Subcutaneous abdominal adipose tissue (tissue), 5 donors: ENCODE results near the gene USP17L24.
"Not testable (repeated sequence)": the region's sequence is repeated elsewhere in the genome, so short reads cannot be mapped to it uniquely, and the experiment has no call there.

ENCODE experiments used
- H3K27ac ChIP-seq: one replicate; pipeline ENCODE4 v1.7.0; 2013; ENCODE audit warnings: low read depth, mild to moderate bottlenecking, inconsistent platforms, low read length, moderate library complexity
- H3K27me3 ChIP-seq, 5 donors: one replicate each; pipeline ENCODE4 v1.7.0; 2013; ENCODE audit warnings: low read length in 5 of 5, inconsistent platforms in 1 of 5; ENCODE audit not compliant: control insufficient read depth in 5 of 5, insufficient read depth in 4 of 5
- H3K36me3 ChIP-seq, 5 donors: one replicate each; pipeline ENCODE4 v1.7.0; 2013; ENCODE audit warnings: low read length in 5 of 5; ENCODE audit not compliant: control insufficient read depth in 5 of 5, insufficient read depth in 5 of 5
- H3K4me1 ChIP-seq, 5 donors: one replicate each; pipeline ENCODE4 v1.7.0; 2013; ENCODE audit warnings: low read length in 5 of 5, mild to moderate bottlenecking in 3 of 5, moderate library complexity in 1 of 5; ENCODE audit not compliant: control insufficient read depth in 5 of 5, insufficient read depth in 5 of 5
- H3K4me3 ChIP-seq, 5 donors: one replicate each; pipeline ENCODE4 v1.7.0; 2013; ENCODE audit warnings: low read length in 5 of 5, low read depth in 1 of 5
- H3K9ac ChIP-seq, 5 donors: one replicate each; pipeline ENCODE4 v1.7.0; 2013; ENCODE audit warnings: low read length in 5 of 5, mild to moderate bottlenecking in 4 of 5, moderate library complexity in 3 of 5
- H3K9me3 ChIP-seq, 5 donors: one replicate each; pipeline ENCODE4 v1.7.0; 2013; ENCODE audit warnings: low read length in 5 of 5; ENCODE audit not compliant: control insufficient read depth in 5 of 5
- donor health status: healthy.
- donor health status: healthy.
- donor health status: healthy.
- donor health status: healthy.
- donor health status: healthy.

Gene USP17L24, protein sequence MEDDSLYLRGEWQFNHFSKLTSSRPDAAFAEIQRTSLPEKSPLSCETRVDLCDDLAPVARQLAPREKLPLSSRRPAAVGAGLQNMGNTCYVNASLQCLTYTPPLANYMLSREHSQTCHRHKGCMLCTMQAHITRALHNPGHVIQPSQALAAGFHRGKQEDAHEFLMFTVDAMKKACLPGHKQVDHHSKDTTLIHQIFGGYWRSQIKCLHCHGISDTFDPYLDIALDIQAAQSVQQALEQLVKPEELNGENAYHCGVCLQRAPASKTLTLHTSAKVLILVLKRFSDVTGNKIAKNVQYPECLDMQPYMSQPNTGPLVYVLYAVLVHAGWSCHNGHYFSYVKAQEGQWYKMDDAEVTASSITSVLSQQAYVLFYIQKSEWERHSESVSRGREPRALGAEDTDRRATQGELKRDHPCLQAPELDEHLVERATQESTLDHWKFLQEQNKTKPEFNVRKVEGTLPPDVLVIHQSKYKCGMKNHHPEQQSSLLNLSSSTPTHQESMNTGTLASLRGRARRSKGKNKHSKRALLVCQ

DNA sequence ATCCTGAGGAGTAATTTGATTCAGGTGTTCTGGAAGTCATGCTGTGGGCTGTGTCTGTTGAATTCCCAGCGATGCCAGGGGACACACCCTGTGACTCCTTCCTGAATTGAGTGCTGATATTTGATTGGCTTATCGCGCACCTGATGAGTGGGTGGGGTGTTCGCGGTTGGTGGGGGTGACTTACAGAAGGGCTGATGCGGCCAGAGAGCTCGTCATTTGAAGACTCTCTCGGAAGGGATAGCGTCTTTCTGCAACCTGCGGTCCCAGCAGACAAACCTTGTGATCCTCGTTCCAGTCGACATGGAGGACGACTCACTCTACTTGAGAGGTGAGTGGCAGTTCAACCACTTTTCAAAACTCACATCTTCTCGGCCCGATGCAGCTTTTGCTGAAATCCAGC is at the start of gene USP17L24:
Gene USP17L24, plus strand, starts transcription at position 301 of the 400 bp plus-strand sequence. Its CDS starts 0 bp downstream, at position 301.
- not testable (repeated sequence) for H3K4me3 ChIP-seq, H3K27ac ChIP-seq, H3K27me3 ChIP-seq, H3K9me3 ChIP-seq, H3K4me1 ChIP-seq, H3K9ac ChIP-seq, H3K36me3 ChIP-seq

DNA sequence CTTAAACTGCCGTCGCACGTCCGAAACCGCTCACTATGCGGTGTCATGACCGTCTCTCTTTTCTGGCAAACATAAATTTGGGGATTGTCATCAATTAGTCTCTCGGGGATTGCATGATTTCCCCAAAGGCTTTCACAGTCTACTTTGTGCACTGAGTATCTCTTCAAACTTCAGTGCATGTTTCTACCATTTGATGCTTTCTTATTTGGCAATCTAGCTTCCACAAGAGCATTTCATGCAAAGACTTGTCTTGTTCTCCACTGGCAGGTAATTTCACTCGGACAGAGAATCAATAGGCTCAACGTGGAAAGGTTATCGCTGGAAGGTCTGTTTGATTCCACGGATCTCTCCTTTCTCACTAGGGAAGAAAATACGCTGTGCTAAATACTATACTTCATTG is 774 bp upstream of the USP17L24 start:
- not testable (repeated sequence) for H3K27ac ChIP-seq, H3K9me3 ChIP-seq, H3K4me3 ChIP-seq, H3K9ac ChIP-seq, H3K4me1 ChIP-seq, H3K27me3 ChIP-seq, H3K36me3 ChIP-seq

DNA sequence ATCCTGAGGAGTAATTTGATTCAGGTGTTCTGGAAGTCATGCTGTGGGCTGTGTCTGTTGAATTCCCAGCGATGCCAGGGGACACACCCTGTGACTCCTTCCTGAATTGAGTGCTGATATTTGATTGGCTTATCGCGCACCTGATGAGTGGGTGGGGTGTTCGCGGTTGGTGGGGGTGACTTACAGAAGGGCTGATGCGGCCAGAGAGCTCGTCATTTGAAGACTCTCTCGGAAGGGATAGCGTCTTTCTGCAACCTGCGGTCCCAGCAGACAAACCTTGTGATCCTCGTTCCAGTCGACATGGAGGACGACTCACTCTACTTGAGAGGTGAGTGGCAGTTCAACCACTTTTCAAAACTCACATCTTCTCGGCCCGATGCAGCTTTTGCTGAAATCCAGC is 4.6 kb downstream of the USP17L24 start, which contains the start of gene USP17L25:
Gene USP17L25, plus strand, starts transcription at position 301 of the 400 bp plus-strand sequence. Its CDS starts 0 bp downstream, at position 301.
- H3K36me3 ChIP-seq, H3K4me3 ChIP-seq, H3K27ac ChIP-seq, H3K27me3 ChIP-seq, H3K4me1 ChIP-seq, H3K9me3 ChIP-seq, H3K9ac ChIP-seq: not testable (repeated sequence)

DNA sequence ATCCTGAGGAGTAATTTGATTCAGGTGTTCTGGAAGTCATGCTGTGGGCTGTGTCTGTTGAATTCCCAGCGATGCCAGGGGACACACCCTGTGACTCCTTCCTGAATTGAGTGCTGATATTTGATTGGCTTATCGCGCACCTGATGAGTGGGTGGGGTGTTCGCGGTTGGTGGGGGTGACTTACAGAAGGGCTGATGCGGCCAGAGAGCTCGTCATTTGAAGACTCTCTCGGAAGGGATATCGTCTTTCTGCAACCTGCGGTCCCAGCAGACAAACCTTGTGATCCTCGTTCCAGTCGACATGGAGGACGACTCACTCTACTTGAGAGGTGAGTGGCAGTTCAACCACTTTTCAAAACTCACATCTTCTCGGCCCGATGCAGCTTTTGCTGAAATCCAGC is 9.4 kb downstream of the USP17L24 start, which contains the start of gene USP17L26:
Gene USP17L26, plus strand, starts transcription at position 301 of the 400 bp plus-strand sequence. Its CDS starts 0 bp downstream, at position 301.
- H3K9ac ChIP-seq, H3K27me3 ChIP-seq, H3K4me3 ChIP-seq, H3K36me3 ChIP-seq, H3K4me1 ChIP-seq, H3K27ac ChIP-seq, H3K9me3 ChIP-seq: not testable (repeated sequence)

DNA sequence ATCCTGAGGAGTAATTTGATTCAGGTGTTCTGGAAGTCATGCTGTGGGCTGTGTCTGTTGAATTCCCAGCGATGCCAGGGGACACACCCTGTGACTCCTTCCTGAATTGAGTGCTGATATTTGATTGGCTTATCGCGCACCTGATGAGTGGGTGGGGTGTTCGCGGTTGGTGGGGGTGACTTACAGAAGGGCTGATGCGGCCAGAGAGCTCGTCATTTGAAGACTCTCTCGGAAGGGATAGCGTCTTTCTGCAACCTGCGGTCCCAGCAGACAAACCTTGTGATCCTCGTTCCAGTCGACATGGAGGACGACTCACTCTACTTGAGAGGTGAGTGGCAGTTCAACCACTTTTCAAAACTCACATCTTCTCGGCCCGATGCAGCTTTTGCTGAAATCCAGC is 14.1 kb downstream of the USP17L24 start, which contains the start of gene USP17L5:
Gene USP17L5, plus strand, starts transcription at position 301 of the 400 bp plus-strand sequence. Its CDS starts 0 bp downstream, at position 301.
- H3K4me1 ChIP-seq, H3K9me3 ChIP-seq, H3K9ac ChIP-seq, H3K4me3 ChIP-seq, H3K27me3 ChIP-seq, H3K36me3 ChIP-seq, H3K27ac ChIP-seq: not testable (repeated sequence)

DNA sequence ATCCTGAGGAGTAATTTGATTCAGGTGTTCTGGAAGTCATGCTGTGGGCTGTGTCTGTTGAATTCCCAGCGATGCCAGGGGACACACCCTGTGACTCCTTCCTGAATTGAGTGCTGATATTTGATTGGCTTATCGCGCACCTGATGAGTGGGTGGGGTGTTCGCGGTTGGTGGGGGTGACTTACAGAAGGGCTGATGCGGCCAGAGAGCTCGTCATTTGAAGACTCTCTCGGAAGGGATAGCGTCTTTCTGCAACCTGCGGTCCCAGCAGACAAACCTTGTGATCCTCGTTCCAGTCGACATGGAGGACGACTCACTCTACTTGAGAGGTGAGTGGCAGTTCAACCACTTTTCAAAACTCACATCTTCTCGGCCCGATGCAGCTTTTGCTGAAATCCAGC is 18.9 kb downstream of the USP17L24 start, which contains the start of gene USP17L27:
Gene USP17L27, plus strand, starts transcription at position 301 of the 400 bp plus-strand sequence. Its CDS starts 0 bp downstream, at position 301.
- not testable (repeated sequence) for H3K36me3 ChIP-seq, H3K9me3 ChIP-seq, H3K4me3 ChIP-seq, H3K27ac ChIP-seq, H3K9ac ChIP-seq, H3K4me1 ChIP-seq, H3K27me3 ChIP-seq

DNA sequence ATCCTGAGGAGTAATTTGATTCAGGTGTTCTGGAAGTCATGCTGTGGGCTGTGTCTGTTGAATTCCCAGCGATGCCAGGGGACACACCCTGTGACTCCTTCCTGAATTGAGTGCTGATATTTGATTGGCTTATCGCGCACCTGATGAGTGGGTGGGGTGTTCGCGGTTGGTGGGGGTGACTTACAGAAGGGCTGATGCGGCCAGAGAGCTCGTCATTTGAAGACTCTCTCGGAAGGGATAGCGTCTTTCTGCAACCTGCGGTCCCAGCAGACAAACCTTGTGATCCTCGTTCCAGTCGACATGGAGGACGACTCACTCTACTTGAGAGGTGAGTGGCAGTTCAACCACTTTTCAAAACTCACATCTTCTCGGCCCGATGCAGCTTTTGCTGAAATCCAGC is 23.6 kb downstream of the USP17L24 start, which contains the start of gene USP17L28:
Gene USP17L28, plus strand, starts transcription at position 301 of the 400 bp plus-strand sequence. Its CDS starts 0 bp downstream, at position 301.
- H3K4me1 ChIP-seq, H3K9me3 ChIP-seq, H3K27me3 ChIP-seq, H3K36me3 ChIP-seq, H3K4me3 ChIP-seq, H3K27ac ChIP-seq, H3K9ac ChIP-seq: not testable (repeated sequence)

DNA sequence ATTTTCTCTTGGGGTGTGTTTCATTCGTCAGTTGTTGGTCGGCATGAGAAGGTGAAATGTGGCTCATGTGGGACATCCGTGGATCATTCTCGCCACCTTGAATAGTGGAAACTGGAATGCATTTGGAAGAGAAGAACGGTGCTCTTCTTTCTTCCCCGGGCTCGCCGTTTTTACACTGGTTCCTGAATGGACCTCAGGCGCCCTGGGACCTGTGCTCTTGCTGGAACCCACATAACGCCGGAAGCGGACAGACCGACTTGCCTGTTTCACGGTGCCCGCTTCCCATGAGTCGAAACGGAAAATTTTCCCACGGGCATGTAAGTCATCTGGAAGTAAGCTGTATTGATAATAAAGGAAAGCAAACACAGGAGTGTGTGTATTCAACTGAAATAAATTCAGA is 25.9 kb downstream of the USP17L24 start:
- H3K9me3 ChIP-seq, H3K36me3 ChIP-seq, H3K9ac ChIP-seq, H3K27me3 ChIP-seq, H3K4me3 ChIP-seq, H3K27ac ChIP-seq, H3K4me1 ChIP-seq: not testable (repeated sequence)

DNA sequence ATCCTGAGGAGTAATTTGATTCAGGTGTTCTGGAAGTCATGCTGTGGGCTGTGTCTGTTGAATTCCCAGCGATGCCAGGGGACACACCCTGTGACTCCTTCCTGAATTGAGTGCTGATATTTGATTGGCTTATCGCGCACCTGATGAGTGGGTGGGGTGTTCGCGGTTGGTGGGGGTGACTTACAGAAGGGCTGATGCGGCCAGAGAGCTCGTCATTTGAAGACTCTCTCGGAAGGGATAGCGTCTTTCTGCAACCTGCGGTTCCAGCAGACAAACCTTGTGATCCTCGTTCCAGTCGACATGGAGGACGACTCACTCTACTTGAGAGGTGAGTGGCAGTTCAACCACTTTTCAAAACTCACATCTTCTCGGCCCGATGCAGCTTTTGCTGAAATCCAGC is 28.4 kb downstream of the USP17L24 start, which contains the start of gene USP17L29:
Gene USP17L29, plus strand, starts transcription at position 301 of the 400 bp plus-strand sequence. Its CDS starts 0 bp downstream, at position 301.
- H3K36me3 ChIP-seq, H3K9ac ChIP-seq, H3K27ac ChIP-seq, H3K27me3 ChIP-seq, H3K4me1 ChIP-seq, H3K9me3 ChIP-seq, H3K4me3 ChIP-seq: not testable (repeated sequence)

DNA sequence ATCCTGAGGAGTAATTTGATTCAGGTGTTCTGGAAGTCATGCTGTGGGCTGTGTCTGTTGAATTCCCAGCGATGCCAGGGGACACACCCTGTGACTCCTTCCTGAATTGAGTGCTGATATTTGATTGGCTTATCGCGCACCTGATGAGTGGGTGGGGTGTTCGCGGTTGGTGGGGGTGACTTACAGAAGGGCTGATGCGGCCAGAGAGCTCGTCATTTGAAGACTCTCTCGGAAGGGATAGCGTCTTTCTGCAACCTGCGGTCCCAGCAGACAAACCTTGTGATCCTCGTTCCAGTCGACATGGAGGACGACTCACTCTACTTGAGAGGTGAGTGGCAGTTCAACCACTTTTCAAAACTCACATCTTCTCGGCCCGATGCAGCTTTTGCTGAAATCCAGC is 37.9 kb downstream of the USP17L24 start, which contains the start of gene USP17L30:
Gene USP17L30, plus strand, starts transcription at position 301 of the 400 bp plus-strand sequence. Its CDS starts 0 bp downstream, at position 301.
- not testable (repeated sequence) for H3K27ac ChIP-seq, H3K4me3 ChIP-seq, H3K27me3 ChIP-seq, H3K4me1 ChIP-seq, H3K36me3 ChIP-seq, H3K9me3 ChIP-seq, H3K9ac ChIP-seq
